ACHN (cell line): Measurements from ENCODE around the gene FMNL2.
"Not testable (repeated sequence)": the region's sequence is repeated elsewhere in the genome, so short reads cannot be mapped to it uniquely, and the experiment has no call there.

Experiments used
- DNase-seq: peaks from one replicate; pipeline ENCODE4 v3.0.0-alpha.2; 2015
- in situ Hi-C: cut with HindIII; loops from 2 replicates; pipeline ENCODE4 v1.10.0; 2017; ENCODE audit warnings: low sequenced_read_pairs, low pct_ligation_motif_present, low pct_unique_long_range_greater_than_20kb

Gene FMNL2

DNA sequence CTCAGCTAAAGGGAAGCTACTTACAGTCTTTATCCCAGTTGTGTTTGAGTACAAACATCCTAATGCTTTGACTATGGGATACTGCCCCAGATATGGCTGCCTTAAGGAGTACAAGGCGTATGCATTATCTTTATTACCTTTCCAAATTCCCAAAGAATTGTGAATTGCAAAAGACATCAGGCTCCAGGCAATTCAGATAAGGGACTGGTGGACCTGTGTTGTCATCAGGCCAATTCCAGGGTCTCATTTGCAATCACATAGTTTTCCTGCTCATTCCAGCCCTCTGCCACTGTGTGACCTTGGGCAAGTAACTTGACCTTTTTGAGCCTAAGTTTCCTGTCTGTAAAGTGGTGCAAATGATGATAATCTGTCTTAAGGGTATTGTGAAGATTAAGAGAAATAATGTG is 137.5 kb downstream of the FMNL2 start:
- in situ Hi-C loops = no loop called here
- no peak for DNase-seq

DNA sequence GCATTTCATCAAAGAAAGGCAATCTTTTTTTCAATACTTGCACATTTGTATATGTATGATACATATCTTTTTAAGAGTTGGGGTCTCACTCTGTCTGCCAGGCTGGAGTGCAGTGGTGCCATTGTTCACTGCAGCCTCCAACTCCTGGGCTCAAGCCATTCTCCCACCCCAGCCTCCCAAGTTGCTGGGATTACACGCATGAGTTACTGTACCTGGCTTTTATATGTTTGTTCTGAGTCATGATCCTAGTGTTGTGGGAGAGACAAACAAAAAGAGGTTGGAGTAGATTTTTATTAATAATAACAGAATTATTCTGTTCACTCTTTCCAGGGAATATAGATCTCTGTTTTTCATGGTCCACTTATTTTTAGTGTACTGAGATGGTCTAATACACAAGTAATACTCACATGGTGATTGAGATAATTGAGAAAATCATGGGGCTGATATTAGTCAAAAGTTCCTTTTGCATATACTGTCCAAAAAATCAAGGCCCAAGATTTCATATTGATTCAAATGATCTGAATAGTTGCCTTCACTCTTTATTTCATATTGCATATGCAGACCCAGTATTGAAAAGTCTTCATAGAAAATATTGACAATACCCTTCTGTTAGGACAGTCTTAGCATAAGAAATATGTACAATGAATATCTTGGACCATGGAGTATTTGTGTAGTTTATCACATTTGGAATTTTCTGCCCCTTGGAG is 138.3 kb downstream of the FMNL2 start:
- in situ Hi-C loops = no loop called here
- no peak for DNase-seq

GRCh38 chr2:152474523-152474922 is 139.5 kb downstream of the FMNL2 start:
- DNase-seq, in situ Hi-C loops: not testable (repeated sequence)

DNA sequence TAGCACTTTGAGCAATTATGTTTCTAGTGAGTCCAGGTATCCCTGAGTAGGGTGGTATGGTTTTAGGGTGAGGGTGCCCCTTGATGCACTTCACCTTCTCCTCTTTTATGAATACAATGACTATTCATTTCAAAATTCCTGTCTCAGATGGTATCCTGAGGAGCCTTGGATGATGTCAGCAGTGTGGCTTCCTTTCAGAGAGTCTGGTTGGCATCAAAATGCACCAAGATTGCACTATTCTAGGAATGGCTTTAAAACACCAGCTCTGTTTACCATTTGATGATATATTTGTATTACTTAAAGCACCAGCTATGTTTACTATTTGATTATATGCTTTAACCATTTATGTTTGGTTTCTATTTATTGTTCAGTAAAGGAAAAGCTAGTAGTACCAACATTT is 141.0 kb downstream of the FMNL2 start:
- in situ Hi-C loops = no loop called here
- no peak for DNase-seq

- DNase-seq = no peak
- in situ Hi-C loops = no loop called here
Measured at GRCh38 chr2:152477347-152478092, 142.5 kb downstream of the FMNL2 start.

- in situ Hi-C loops = no loop called here
- DNase-seq = no peak
Measured at GRCh38 chr2:152479282-152479681, 144.3 kb downstream of the FMNL2 start.

DNA sequence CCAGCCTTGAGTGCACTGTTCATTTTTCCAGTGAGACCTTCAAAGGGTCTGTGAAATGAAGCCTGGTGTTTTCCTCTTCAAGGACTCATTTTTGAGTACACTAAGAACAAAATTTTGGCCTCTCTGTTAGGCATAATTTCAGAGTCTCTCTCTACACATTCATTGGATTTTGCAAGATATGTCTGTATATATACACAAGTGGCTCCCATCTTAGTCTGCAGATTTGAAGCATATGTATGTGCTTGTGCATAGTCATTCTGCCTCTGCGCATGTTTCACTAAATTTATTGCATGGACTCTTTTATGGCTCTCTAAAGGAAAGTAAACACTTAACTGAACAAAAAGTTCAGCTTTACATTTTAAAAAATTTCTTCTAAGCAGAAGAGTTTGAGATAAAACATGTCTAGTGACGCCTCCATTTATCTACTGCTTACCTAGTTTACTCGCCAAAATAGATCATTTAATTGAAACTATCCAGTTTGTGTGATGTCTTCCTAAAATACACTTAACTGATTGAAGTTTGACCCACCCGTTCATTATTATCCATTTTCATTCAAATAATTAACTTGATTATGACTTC is 145.9 kb downstream of the FMNL2 start:
- in situ Hi-C loops = no loop called here
- DNase-seq = no peak

DNA sequence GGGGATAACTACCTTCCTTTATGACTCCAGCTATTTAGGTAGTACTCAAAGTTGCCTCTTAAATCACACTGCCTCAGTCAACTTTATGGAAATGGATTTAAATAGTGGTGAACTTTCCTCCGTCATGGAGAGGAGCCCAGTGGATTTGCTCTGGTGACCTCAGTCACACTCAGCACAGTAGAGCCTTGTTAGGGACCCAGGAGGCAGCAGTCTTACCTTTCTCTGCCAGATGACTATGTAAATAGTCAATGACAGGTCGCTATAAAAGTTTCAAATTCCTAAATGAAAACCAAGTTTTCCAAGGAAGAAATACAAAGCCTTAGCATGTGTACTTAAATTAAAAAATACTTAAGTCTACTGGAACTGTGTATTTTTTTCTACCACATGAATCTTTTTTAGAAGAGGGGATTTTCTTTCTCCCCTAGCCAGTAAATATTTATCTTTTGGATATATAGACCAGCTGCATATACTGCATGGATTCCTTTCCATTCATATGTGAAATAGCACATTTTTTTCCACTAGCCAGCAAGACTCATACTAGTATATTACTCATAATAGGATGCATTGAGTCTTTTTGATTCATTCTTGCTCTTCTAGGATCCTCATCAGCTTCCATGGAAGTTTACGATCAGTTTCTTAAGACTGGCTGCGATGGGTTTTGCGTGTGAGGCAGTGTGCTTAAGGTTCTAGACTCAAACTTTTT is 147.1 kb downstream of the FMNL2 start:
- in situ Hi-C loops = no loop called here
- DNase-seq = no peak

DNA sequence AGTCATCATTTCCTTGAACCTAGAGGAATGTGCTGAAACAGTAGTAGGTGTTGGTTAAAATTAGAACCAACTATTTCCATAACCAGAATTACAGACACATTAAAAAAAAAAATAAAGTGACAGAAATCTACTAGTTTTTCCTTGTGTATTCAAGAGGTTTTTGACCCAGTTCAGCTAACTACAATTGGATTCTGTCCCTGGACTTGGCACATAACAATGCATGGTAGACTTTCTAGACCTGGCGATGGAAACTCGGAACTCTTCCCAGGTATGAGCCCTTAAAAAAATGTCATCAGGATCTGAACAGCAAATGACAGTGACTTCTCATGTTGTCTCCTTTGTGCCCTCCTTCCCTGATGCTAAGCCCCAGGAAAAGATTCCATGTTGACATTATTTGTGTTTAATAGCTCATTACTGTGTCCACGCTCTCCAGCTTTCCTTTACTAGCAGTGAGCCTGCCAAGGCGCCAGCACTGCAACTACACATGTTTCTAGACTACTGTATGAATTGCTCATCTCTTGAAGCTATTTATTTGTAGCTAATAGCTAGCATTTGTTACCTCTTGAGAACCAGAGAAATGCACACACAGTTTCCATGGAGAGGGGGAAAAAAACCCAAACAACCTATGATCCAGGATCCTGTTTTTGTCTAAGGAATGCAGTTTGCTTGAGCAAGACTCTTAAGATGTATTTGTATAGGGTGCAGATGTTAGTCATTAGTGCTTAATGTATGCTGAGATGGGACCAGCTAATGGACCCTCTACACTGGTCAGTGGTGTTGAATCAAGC is 148.5 kb downstream of the FMNL2 start:
- no peak for DNase-seq
- in situ Hi-C loops = no loop called here

GRCh38 chr2:152485954-152486736 is 151.2 kb downstream of the FMNL2 start:
- in situ Hi-C loops = no loop called here
- DNase-seq = peak; percentile 70

DNA sequence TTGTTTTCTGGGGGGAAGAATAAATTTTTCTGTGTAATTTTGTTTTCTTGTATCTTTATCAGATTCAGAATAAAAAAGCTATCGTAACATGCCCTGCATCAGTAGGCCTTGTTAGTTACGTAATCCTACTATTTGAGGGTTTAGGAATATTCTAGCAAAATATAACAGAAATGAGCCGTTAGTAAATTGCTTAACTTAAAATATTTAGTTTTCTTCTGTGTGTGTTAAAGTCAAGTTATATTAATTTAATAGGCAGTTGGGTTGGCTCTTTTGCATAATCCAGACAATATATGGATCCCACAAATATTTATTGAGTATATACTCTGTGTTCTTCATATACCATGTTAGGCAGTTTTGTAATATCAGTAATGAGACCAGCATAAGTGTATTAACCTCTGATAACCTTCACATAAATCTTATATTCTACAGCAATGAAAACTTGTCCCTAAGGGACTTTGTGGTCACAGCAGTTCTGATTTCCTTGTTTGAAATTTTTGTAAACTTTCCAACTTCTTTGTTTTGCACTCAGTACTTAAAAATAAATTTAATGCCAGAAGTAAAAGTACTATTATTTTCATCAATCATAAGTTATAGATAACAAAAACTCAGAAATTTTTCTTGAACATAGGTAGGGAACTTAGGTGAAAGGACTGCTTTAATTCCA is 151.9 kb downstream of the FMNL2 start:
- no peak for DNase-seq
- in situ Hi-C loops = no loop called here

DNA sequence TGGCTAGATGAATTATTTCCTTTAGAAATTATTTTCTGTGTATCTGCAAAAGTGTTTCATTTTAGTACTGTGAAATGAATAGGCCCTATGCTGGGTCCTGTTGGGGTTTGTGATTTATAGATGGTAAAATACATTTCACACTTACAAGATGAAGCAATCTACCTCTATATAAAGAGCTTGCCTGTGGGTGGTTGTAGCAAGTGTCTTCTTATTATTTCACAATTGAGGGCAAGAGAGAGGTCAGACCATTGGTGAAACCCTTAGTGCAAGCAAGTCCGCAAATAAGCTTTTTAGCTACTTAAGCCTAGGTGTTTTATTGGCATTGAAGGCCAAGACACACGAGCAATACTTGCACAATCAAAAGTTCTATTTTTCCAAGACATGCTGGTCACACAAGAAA is 153.1 kb downstream of the FMNL2 start:
- in situ Hi-C loops = no loop called here
- no peak for DNase-seq

DNA sequence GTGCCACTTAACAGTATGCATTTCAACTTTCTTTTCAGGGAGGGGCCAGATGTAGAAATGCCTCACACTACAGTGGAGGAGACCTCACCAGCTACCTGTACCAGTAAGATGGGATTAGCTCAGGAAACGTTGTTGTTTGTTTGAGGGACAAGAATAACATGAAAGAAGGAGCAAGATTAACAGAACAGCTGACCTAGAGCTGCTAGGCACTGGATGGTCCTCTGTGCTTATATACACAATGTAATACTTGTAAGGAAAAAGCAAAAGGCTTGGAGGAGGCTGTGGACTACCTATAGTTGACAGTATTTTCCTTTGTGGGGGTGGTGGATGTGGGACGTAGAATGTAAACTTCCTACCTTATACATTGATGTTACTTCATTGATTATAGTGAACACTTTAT is 154.4 kb downstream of the FMNL2 start:
- in situ Hi-C loops = no loop called here
- no peak for DNase-seq

- no peak for DNase-seq
- in situ Hi-C loops = no loop called here
Measured at GRCh38 chr2:152490686-152491455, 155.9 kb downstream of the FMNL2 start.

DNA sequence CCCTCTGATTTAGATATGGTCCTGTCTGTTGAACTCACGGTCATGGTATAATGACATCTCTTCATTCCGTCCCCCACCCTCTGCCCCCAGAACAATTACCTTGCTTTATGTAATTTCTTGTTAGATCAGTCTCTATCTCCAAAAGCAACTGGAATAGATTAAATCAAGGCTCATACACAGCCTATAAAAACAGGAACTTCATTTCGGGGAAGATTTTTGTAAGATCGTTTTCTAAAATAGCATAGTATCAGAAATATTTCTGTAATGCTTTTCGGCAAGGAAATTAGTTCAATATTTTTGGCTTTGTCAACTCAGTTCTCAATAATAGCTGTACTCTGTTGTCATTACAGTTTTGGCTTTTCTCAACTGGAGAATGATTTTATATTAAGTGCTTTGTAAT is 157.2 kb downstream of the FMNL2 start:
- DNase-seq = no peak
- in situ Hi-C loops = no loop called here

- DNase-seq = no peak
- in situ Hi-C loops = no loop called here
Measured at GRCh38 chr2:152492911-152493310, 157.9 kb downstream of the FMNL2 start.

- no peak for DNase-seq
- in situ Hi-C loops = no loop called here
Measured at GRCh38 chr2:152493417-152493816, 158.4 kb downstream of the FMNL2 start.
